Neural cell (in vitro differentiated cells): ENCODE measurements around the gene VANGL1. TPM values are rescaled to one million over a fixed set of nuclear protein-coding genes. Genes with fewer than 3 reads are reported as not detected.

Experiments
- H2AFZ ChIP-seq: fragments of 200-600, 300-800 bp; sonication (generic), shearing (Covaris generic); 2 replicates; pipeline ENCODE4 v1.6.0; 2014; ENCODE audit warnings: low read depth, mild to moderate bottlenecking, antibody characterized with exemption, low read length, moderate library complexity
- H3F3A ChIP-seq: fragments of 200-600 bp; shearing (Covaris generic); 2 replicates; pipeline ENCODE4 v1.6.1; 2016; ENCODE audit warnings: mild to moderate bottlenecking, moderate library complexity, mixed read lengths, antibody characterized with exemption, low read length; ENCODE audit not compliant: insufficient read depth, poor library complexity, severe bottlenecking
- H3K27ac ChIP-seq: fragments of 200-600, 300-800 bp; sonication (generic), shearing (Covaris generic); 2 replicates; pipeline ENCODE4 v1.5.1; 2014; ENCODE audit warnings: mild to moderate bottlenecking, low read length, moderate library complexity
- H3K27me3 ChIP-seq: fragments of 300-800, 200-600 bp; sonication (generic), shearing (Covaris generic); 2 replicates; pipeline ENCODE4 v1.6.0; 2014; ENCODE audit warnings: mild to moderate bottlenecking, low read depth, low read length, moderate library complexity; ENCODE audit not compliant: insufficient read depth
- H3K36me3 ChIP-seq: fragments of 300-800, 200-600 bp; sonication (generic), shearing (Covaris generic); 2 replicates; pipeline ENCODE4 v1.5.1; 2014; ENCODE audit warnings: mild to moderate bottlenecking, antibody characterized with exemption, low read length, moderate library complexity; ENCODE audit not compliant: insufficient read depth
- H3K4me2 ChIP-seq: fragments of 300-800, 200-600 bp; sonication (generic), shearing (Covaris generic); 2 replicates; pipeline ENCODE4 v1.6.0; 2014; ENCODE audit warnings: mild to moderate bottlenecking, low read length
- H3K4me3 ChIP-seq: fragments of 300-800, 200-600 bp; sonication (generic), shearing (Covaris generic); 2 replicates; pipeline ENCODE4 v1.5.1; 2014; ENCODE audit warnings: mild to moderate bottlenecking, low read length, moderate library complexity
- H3K79me2 ChIP-seq: fragments of 200-600 bp; shearing (Covaris generic); replicated peaks from 2 replicates; pipeline ENCODE4 v1.6.0; 2014; ENCODE audit warnings: mild to moderate bottlenecking, low read length, moderate library complexity; ENCODE audit not compliant: insufficient read depth
- H3K9ac ChIP-seq: fragments of 300-800, 200-600 bp; sonication (generic), shearing (Covaris generic); 2 replicates; pipeline ENCODE4 v1.6.1; 2016; ENCODE audit warnings: mild to moderate bottlenecking, low read length, mixed read lengths
- H3K9me2 ChIP-seq: fragments of 200-600 bp; shearing (Covaris generic); 2 replicates; pipeline ENCODE4 v1.6.1; 2016; ENCODE audit warnings: mild to moderate bottlenecking, low read length, mixed read lengths; ENCODE audit not compliant: insufficient read depth
- H3K9me3 ChIP-seq: fragments of 200-600, 300-800 bp; sonication (generic), shearing (Covaris generic); 2 replicates; pipeline ENCODE4 v1.6.1; 2016; ENCODE audit warnings: mild to moderate bottlenecking, mixed run types, low read length, moderate library complexity, mixed read lengths
- H4K20me1 ChIP-seq: fragments of 200-600 bp; shearing (Covaris generic); 2 replicates; pipeline ENCODE4 v1.6.1; 2016; ENCODE audit warnings: mild to moderate bottlenecking, mixed run types; ENCODE audit not compliant: insufficient read depth
- EP300 ChIP-seq: fragments of 450-650 bp; conservative IDR thresholded peaks from 2 replicates; pipeline ENCODE4 v1.6.1; 2014; ENCODE audit warnings: antibody characterized with exemption, mild to moderate bottlenecking, moderate library complexity; ENCODE audit not compliant: poor library complexity, severe bottlenecking
- EZH2 ChIP-seq: fragments of 200-600, 300-800 bp; shearing (Covaris generic), sonication (generic); IDR thresholded peaks from 2 replicates; pipeline ENCODE4 v1.6.1; 2014; ENCODE audit warnings: antibody characterized with exemption, low read length, borderline replicate concordance, mild to moderate bottlenecking; ENCODE audit not compliant: insufficient read depth, poor library complexity, severe bottlenecking
- MXI1 ChIP-seq: fragments of 450-650 bp; conservative IDR thresholded peaks from 2 replicates; pipeline ENCODE4 v1.6.1; 2014; ENCODE audit warnings: antibody characterized with exemption, mild to moderate bottlenecking; ENCODE audit not compliant: poor library complexity, severe bottlenecking
- POLR2AphosphoS5 ChIP-seq: IDR thresholded peaks from 2 replicates; pipeline ENCODE4 v1.6.1; 2012
- RAD21 ChIP-seq: fragments of 450-650 bp; conservative IDR thresholded peaks from 2 replicates; pipeline ENCODE4 v1.6.1; 2014; ENCODE audit warnings: antibody characterized with exemption, mild to moderate bottlenecking, moderate library complexity
- REST ChIP-seq: IDR thresholded peaks from 2 replicates; pipeline ENCODE4 v1.6.1; 2012; ENCODE audit warnings: borderline replicate concordance
- SMC3 ChIP-seq: fragments of 450-650 bp; conservative IDR thresholded peaks from 2 replicates; pipeline ENCODE4 v1.6.1; 2014; ENCODE audit warnings: antibody characterized with exemption, mild to moderate bottlenecking, moderate library complexity; ENCODE audit not compliant: poor library complexity
- TAF1 ChIP-seq: IDR thresholded peaks from 2 replicates; pipeline ENCODE4 v1.6.1; 2012; ENCODE audit warnings: low read depth
- polyA plus RNA-seq: library from polyadenylated mRNA; depleted of rRNA; stranded (reverse); fragments of >200 nt; gene quantifications from 2 replicates; pipeline ENCODE4 v1.2.3, GENCODE V29; 2014
- TF ChIP-seq, protein P1 (sequence below): fragments of 450-650 bp; IDR thresholded peaks from 2 replicates; pipeline ENCODE4 v1.5.1; 2014; ENCODE audit warnings: antibody characterized with exemption, mild to moderate bottlenecking, moderate library complexity; ENCODE audit not compliant: poor library complexity, severe bottlenecking

VANGL1 gene
- polyA plus RNA-seq, 1 donor from 2014 or later, result 0.53 TPM

- no peaks in the 10 kb centered on the region for H3K79me2 ChIP-seq
Measured at GRCh38 chr1:115652236-115652788, 10.5 kb downstream of the VANGL1 start.

DNA sequence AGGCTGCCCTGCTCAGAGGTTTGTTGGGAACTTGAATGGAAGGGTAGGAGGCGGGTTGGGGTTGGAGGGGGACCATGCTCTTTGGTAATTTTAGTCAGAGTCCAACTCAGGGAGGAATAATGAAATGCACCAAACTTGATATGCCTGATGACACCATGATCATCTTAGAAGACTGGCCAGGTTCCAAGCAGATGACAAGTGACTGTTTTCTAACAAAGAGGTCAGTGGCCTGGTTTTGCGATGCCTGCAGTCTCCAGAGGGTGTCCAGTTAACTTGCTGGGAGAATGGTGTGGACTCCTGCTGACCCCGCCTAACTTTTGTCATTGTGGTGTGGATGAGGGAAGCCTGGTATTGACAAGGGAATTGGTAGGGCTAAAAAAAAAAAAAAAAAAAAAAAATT lies 12.4 kb downstream of the VANGL1 start:
- Histone ChIP-seq H3F3A (no peaks in the 10 kb centered on the region), H3K9ac (no peak overlapping the region), H3K9me3 (no peaks in the 10 kb centered on the region), H3K9me2 (no peaks in the 10 kb centered on the region), H3K27ac (no peak overlapping the region), H3K4me2 (no peak overlapping the region), H3K36me3 (no peaks in the 10 kb centered on the region), H3K4me3 (no peak overlapping the region), H3K79me2 (no peaks in the 10 kb centered on the region), H2AFZ (no peak overlapping the region), H3K27me3 (no peaks in the 10 kb centered on the region), H4K20me1 (no peaks in the 10 kb centered on the region)
- no peak for TF ChIP-seq EP300
- no peak for TF ChIP-seq MXI1
- TF ChIP-seq, protein P1, sequence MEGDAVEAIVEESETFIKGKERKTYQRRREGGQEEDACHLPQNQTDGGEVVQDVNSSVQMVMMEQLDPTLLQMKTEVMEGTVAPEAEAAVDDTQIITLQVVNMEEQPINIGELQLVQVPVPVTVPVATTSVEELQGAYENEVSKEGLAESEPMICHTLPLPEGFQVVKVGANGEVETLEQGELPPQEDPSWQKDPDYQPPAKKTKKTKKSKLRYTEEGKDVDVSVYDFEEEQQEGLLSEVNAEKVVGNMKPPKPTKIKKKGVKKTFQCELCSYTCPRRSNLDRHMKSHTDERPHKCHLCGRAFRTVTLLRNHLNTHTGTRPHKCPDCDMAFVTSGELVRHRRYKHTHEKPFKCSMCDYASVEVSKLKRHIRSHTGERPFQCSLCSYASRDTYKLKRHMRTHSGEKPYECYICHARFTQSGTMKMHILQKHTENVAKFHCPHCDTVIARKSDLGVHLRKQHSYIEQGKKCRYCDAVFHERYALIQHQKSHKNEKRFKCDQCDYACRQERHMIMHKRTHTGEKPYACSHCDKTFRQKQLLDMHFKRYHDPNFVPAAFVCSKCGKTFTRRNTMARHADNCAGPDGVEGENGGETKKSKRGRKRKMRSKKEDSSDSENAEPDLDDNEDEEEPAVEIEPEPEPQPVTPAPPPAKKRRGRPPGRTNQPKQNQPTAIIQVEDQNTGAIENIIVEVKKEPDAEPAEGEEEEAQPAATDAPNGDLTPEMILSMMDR, result no peak
- no peak for TF ChIP-seq RAD21
- TF ChIP-seq POLR2AphosphoS5, result no peak
- no peak for TF ChIP-seq SMC3
- TF ChIP-seq REST, result no peak
- no peak for TF ChIP-seq TAF1

More at GRCh38 chr1:115652236-115652788, 10.5 kb downstream of the VANGL1 start:
- no peak overlapping the region for H3K4me2 ChIP-seq
- H2AFZ ChIP-seq, result no peak overlapping the region
- H3K27ac ChIP-seq, result no peak overlapping the region
- H3K9me3 ChIP-seq, result no peaks in the 10 kb centered on the region
- no peaks in the 10 kb centered on the region for H3K27me3 ChIP-seq
- H3K9ac ChIP-seq, result no peak overlapping the region
- H3K4me3 ChIP-seq, result no peak overlapping the region
- no peaks in the 10 kb centered on the region for H3F3A ChIP-seq
- no peak for TF ChIP-seq POLR2AphosphoS5
- TF ChIP-seq SMC3, result no peak
- TF ChIP-seq REST, result no peak
- TF ChIP-seq EP300, result no peak
- no peak for TF ChIP-seq EZH2
- no peak for TF ChIP-seq TAF1
- TF ChIP-seq, protein P1, result no peak
- no peak for TF ChIP-seq MXI1
- TF ChIP-seq RAD21, result no peak
- H4K20me1 ChIP-seq, result no peaks in the 10 kb centered on the region
- no peaks in the 10 kb centered on the region for H3K36me3 ChIP-seq
- no peaks in the 10 kb centered on the region for H3K9me2 ChIP-seq
